ENCODE data around the gene COG8.
"Not testable (repeated sequence)": the region's sequence is repeated elsewhere in the genome, so short reads cannot be mapped to it uniquely, and the experiment has no call there.

The COG8 gene

GRCh38 chr16:69339289-69340094 is at the start of gene COG8, which contains the start of gene NIP7:
Gene COG8, minus strand, starts transcription at chr16:69339564. Its CDS starts 12 bp downstream, at chr16:69339552.
Gene NIP7, plus strand, starts transcription at chr16:69339772. Its CDS starts 58 bp downstream, at chr16:69339830.
- peak; percentile 89 for DNase-seq

GRCh38 chr16:69386596-69386995 is 47.2 kb upstream of the COG8 start:
- no peak for DNase-seq

- no peak for DNase-seq
These were observed 45.6 kb upstream of the COG8 start for GRCh38 chr16:69384974-69385373.

GRCh38 chr16:69382421-69382820 is 43.1 kb upstream of the COG8 start:
- DNase-seq: no peak

GRCh38 chr16:69381231-69381630 is 41.9 kb upstream of the COG8 start:
- no peak for DNase-seq

GRCh38 chr16:69378760-69379159 is 39.4 kb upstream of the COG8 start:
- DNase-seq: no peak

- DNase-seq: no peak
These were observed 38.7 kb upstream of the COG8 start for GRCh38 chr16:69378036-69378435.

GRCh38 chr16:69376393-69377059 is 37.2 kb upstream of the COG8 start:
- no peak for DNase-seq

GRCh38 chr16:69373019-69373418 is 33.7 kb upstream of the COG8 start:
- DNase-seq: no peak

- no peak for DNase-seq
These were observed 32.2 kb upstream of the COG8 start for GRCh38 chr16:69371564-69371963.

GRCh38 chr16:69368866-69369265 is 29.5 kb upstream of the COG8 start:
- no peak for DNase-seq

- DNase-seq: no peak
These were observed 28.6 kb upstream of the COG8 start for GRCh38 chr16:69367980-69368379.

- DNase-seq: no peak
These were observed 27.1 kb upstream of the COG8 start for GRCh38 chr16:69366431-69366830.

- no peak for DNase-seq
These were observed 26.5 kb upstream of the COG8 start for GRCh38 chr16:69365901-69366300.

GRCh38 chr16:69364088-69364487 is 24.7 kb upstream of the COG8 start:
- no peak for DNase-seq

GRCh38 chr16:69363281-69363717 is 23.9 kb upstream of the COG8 start:
- DNase-seq: no peak

GRCh38 chr16:69360070-69360469 is 20.7 kb upstream of the COG8 start:
- not testable (repeated sequence) for DNase-seq

GRCh38 chr16:69351309-69352027 is 12.1 kb upstream of the COG8 start, which contains the start of gene TMED6:
Gene TMED6, minus strand, starts transcription at chr16:69351786. Its CDS starts 33 bp downstream, at chr16:69351753.
- no peak for DNase-seq

GRCh38 chr16:69350536-69351133 is 11.3 kb upstream of the COG8 start:
- DNase-seq: no peak

- no peak for DNase-seq
These were observed 10.2 kb upstream of the COG8 start for GRCh38 chr16:69349536-69349935.

GRCh38 chr16:69348222-69348621 is 8.9 kb upstream of the COG8 start:
- no peak for DNase-seq

- DNase-seq: no peak
These were observed 7.3 kb upstream of the COG8 start for GRCh38 chr16:69346683-69347082.

GRCh38 chr16:69345923-69346322 is 6.6 kb upstream of the COG8 start:
- no peak for DNase-seq
